Neural crest cell (in vitro differentiated cells): ENCODE data around the gene ICAM2. TPM values are rescaled to one million over a fixed set of nuclear protein-coding genes. Genes with fewer than 3 reads are reported as not detected.

Source experiments
- DNase-seq: peaks from one replicate; pipeline ENCODE4 v3.0.0; 2021; ENCODE audit warnings: low read depth, mixed read lengths, low spot score
- H3K27ac Mint-ChIP-seq: one replicate; pipeline ENCODE4 v1.8.0; 2021; ENCODE audit warnings: mild to moderate bottlenecking, mixed read lengths; ENCODE audit not compliant: unreplicated experiment
- H3K27me3 Mint-ChIP-seq: 2 replicates; pipeline ENCODE4 v1.8.0; 2021; ENCODE audit warnings: low read depth, mild to moderate bottlenecking, mixed read lengths
- H3K36me3 Mint-ChIP-seq: 2 replicates; pipeline ENCODE4 v1.8.0; 2021; ENCODE audit warnings: low read depth, mild to moderate bottlenecking, mixed read lengths
- H3K4me1 Mint-ChIP-seq: 2 replicates; pipeline ENCODE4 v1.8.0; 2021; ENCODE audit warnings: mixed read lengths
- H3K4me3 Mint-ChIP-seq: one replicate; pipeline ENCODE4 v1.8.0; 2021; ENCODE audit warnings: mild to moderate bottlenecking, mixed read lengths
- H3K9me3 Mint-ChIP-seq: 2 replicates; pipeline ENCODE4 v1.8.0; 2021; ENCODE audit warnings: mixed read lengths
- CTCF ChIP-seq: fragments of 200-600 bp; sonication (generic); conservative IDR thresholded peaks from 2 replicates; pipeline ENCODE4 v1.5.0; 2021; ENCODE audit warnings: antibody characterized with exemption, mild to moderate bottlenecking
- total RNA-seq: library from RNA; stranded (reverse); gene quantifications from 2 replicates; pipeline ENCODE4 v1.2.1, GENCODE V29; 2021

Gene ICAM2
- total RNA-seq, 1 donor from 2014 or later: not detected

- no peaks in the 10 kb centered on the region for H3K9me3 Mint-ChIP-seq
- TF ChIP-seq CTCF: no peak
- no peaks in the 10 kb centered on the region for H3K4me1 Mint-ChIP-seq
- H3K4me3 Mint-ChIP-seq: no peak overlapping the region
- no peak for DNase-seq
- H3K27ac Mint-ChIP-seq: no peak overlapping the region
- peaks cover 2% of the 10 kb centered on the region for H3K36me3 Mint-ChIP-seq
- H3K27me3 Mint-ChIP-seq: no peaks in the 10 kb centered on the region
Measured at GRCh38 chr17:64038331-64039105, 18.1 kb upstream of the ICAM2 start.

- Mint-ChIP-seq H3K27ac (no peak overlapping the region), H3K4me1 (no peaks in the 10 kb centered on the region)
- DNase-seq: no peak
Measured at GRCh38 chr17:64037802-64038201, 17.4 kb upstream of the ICAM2 start.

GRCh38 chr17:64037180-64037579 lies 16.7 kb upstream of the ICAM2 start:
- no peak for DNase-seq
- H3K36me3 Mint-ChIP-seq: peaks cover 2% of the 10 kb centered on the region
- H3K27me3 Mint-ChIP-seq: no peaks in the 10 kb centered on the region
- no peaks in the 10 kb centered on the region for H3K9me3 Mint-ChIP-seq
- no peak for TF ChIP-seq CTCF
- no peak overlapping the region for H3K4me3 Mint-ChIP-seq
- no peaks in the 10 kb centered on the region for H3K4me1 Mint-ChIP-seq
- H3K27ac Mint-ChIP-seq: no peak overlapping the region

More at GRCh38 chr17:64037802-64038201, 17.4 kb upstream of the ICAM2 start:
- TF ChIP-seq CTCF: no peak
- H3K36me3 Mint-ChIP-seq: peaks cover 2% of the 10 kb centered on the region
- no peak overlapping the region for H3K4me3 Mint-ChIP-seq
- H3K27me3 Mint-ChIP-seq: no peaks in the 10 kb centered on the region
- H3K9me3 Mint-ChIP-seq: no peaks in the 10 kb centered on the region

- no peak for DNase-seq
- H3K4me1 Mint-ChIP-seq: no peaks in the 10 kb centered on the region
- no peak for TF ChIP-seq CTCF
- no peaks in the 10 kb centered on the region for H3K36me3 Mint-ChIP-seq
- no peaks in the 10 kb centered on the region for H3K27me3 Mint-ChIP-seq
- H3K4me3 Mint-ChIP-seq: no peak overlapping the region
- H3K27ac Mint-ChIP-seq: peak overlapping the region; percentile 67
- no peaks in the 10 kb centered on the region for H3K9me3 Mint-ChIP-seq
Measured at GRCh38 chr17:64036198-64036922, 15.9 kb upstream of the ICAM2 start.

GRCh38 chr17:64032081-64032480 lies 11.6 kb upstream of the ICAM2 start:
- no peaks in the 10 kb centered on the region for H3K4me1 Mint-ChIP-seq
- no peaks in the 10 kb centered on the region for H3K36me3 Mint-ChIP-seq
- no peak for DNase-seq
- TF ChIP-seq CTCF: no peak
- H3K27me3 Mint-ChIP-seq: no peaks in the 10 kb centered on the region
- H3K9me3 Mint-ChIP-seq: no peaks in the 10 kb centered on the region
- H3K27ac Mint-ChIP-seq: no peak overlapping the region
- no peak overlapping the region for H3K4me3 Mint-ChIP-seq
